Activated T-helper 1 cell treated with Interleukin-2 at 50 U/mL for 16 hours (primary cell): ENCODE measurements around the gene PERM1.
"Not testable (repeated sequence)": the region's sequence is repeated elsewhere in the genome, so short reads cannot be mapped to it uniquely, and the experiment has no call there.

ENCODE experiments used
- DNase-seq: peaks from one replicate; pipeline ENCODE4 v3.0.0-alpha.2; 2020; ENCODE audit warnings: low read depth

The PERM1 gene

DNA sequence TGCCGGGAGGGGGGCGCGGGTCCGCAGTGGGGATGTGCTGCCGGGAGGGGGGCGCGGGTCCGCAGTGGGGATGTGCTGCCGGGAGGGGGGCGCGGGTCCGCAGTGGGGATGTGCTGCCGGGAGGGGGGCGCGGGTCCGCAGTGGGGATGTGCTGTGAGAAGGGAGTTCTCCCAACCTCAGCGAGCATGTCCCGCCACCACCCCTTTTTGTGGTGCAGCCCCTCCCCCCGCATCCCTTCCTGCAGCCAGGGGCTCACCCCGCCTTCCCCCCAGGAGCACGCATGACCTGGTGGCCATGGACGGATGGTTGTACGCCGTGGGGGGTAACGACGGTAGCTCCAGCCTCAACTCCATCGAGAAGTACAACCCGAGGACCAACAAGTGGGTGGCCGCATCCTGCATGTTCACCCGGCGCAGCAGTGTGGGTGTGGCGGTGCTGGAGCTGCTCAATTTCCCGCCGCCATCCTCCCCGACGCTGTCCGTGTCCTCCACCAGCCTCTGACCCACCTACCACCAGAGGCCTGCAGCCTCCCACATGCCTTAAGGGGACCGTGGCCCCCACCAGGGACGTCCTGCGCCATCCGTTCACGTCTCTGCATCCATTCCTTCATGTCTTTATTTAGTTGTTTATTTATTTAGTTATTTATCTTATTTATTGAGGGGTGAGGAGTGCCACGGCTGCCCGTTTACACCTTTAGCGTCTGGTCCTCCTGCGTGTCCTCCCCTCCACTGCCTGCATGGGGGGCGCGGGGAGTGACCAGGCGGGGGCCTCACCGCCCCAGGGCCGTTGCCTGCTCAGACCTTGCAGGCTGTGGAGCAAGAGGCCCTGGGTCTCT is 17.0 kb downstream of the PERM1 start:
- DNase-seq, result no peak

DNA sequence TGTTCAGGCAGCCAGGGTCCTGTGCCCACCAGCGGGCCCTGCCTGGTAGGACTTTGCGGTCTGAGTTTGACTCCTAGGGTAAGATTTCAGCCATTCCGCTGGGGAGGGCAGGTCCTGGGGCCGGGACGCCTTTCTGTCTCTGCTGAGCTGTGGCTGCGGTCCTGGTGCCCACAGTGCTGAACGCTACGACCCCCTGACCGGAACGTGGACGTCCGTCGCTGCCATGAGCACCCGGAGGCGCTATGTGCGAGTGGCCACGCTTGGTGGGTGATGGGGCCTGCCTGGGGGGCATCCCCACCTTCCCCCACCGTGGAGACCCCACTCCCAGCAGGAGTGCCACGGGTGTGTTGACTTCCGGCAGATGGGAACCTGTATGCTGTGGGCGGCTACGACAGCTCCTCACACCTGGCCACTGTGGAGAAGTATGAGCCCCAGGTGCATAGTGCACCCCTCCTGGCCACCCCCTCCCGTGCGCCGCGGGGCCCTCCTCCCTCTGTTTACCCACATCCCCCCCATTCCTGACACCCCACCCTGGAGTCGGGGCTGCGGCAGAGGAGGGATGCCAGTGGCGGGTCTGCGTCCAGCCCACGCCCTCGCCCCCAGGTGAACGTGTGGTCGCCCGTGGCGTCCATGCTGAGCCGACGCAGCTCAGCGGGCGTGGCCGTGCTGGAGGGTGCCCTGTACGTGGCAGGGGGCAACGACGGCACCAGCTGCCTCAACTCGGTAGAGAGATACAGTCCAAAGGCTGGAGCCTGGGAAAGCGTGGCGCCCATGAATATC is 18.0 kb downstream of the PERM1 start:
- no peak for DNase-seq

DNA sequence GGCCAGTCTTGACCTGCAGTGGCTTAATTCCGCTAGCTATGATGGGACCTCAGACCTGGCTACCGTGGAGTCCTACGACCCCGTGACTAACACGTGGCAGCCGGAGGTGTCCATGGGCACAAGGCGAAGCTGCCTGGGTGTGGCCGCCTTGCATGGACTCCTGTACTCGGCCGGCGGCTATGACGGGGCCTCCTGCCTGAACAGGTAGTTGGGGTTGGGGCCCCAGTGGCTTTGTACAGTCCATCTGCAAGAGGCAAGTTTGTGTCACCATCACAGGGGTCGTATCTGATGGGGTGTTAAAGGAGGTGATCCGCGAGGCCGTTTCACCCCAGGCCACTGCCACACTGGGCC is 18.6 kb downstream of the PERM1 start:
- no peak for DNase-seq

DNA sequence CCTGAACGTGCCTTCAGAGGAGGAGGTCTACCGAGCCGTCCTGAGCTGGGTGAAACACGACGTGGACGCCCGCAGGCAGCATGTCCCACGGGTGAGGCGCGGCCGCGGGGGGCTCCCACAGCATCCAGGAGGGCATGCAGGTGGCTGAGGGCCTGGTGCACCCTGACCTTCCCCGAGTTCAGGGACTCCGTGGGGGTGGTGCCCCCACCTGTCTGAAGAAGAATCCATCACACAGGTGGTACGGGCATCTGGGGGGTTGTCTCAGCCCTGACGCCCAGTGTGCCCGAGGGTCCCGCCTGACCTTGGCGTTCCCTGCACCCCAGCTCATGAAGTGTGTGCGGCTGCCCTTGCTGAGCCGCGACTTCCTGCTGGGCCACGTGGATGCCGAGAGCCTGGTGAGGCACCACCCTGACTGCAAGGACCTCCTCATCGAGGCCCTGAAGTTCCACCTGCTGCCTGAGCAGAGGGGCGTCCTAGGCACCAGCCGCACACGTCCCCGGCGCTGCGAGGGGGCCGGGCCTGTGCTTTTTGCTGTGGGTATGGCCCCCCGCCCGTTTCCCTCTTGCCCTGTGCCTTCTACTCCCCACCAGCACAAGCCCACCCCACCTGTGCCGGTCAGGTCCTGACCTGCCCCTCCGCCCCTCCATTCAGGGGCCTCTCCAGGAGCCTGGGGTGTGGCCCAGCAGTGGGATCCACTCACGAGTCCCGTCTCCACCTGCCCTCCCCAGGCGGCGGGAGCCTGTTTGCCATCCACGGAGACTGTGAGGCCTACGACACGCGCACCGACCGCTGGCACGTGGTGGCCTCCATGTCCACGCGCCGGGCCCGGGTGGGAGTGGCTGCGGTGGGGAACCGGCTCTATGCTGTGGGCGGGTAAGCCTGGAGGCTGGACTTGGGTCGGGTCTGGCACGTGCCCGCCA is 19.3 kb downstream of the PERM1 start:
- no peak for DNase-seq

DNA sequence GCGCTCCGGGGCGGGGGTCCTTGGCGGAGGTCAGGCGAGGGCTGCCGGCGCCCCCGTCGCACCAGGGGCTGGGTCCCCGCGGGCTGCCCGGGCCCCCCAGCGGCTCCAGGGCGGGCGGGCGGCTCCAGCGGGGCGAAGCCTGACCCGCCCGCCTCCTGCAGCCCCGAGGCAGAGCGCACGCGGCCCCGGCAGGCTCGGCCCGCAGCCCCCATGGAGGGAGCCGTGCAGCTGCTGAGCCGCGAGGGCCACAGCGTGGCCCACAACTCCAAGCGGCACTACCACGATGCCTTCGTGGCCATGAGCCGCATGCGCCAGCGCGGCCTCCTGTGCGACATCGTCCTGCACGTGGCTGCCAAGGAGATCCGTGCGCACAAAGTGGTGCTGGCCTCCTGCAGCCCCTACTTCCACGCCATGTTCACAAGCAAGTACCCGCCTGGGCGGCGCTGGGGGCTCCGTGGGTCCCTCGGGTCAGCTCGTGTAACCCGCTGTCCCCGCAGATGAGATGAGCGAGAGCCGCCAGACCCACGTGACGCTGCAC is 20.7 kb downstream of the PERM1 start:
- no peak for DNase-seq

DNA sequence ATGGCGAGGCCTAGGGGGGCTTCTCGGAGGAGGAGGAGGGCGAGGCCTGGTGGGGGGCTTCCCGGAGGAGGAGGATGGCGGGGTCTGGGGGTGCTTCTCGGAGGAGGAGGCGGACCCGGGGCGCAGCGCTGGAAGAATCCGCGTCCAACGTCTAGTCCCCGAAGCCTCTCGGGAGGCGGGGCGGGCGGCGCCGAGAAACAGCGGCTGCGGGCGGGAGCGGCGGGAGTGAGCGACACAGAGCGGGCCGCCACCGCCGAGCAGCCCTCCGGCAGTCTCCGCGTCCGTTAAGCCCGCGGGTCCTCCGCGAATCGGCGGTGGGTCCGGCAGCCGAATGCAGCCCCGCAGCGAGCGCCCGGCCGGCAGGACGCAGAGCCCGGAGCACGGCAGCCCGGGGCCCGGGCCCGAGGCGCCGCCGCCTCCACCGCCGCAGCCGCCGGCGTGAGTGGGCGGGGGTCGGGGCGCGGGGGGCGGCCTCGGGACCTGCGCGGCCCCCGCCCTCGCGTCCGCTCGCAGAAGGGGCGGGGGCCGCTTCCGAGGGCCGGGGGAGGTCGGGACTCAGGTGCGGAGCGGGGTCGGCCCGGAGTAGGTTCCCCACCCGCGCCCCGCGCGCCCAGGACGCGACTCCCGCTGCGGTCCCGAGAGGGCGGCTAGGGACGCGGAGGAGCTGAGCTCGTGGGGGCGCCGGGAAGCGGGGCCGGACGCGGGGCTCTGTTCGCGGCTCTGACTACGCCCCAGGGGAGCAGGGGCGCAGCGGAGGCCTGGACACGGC is 21.3 kb downstream of the PERM1 start, which contains the start of gene KLHL17:
TSS of gene KLHL17 (plus strand) at position 222 of the 769 bp plus-strand sequence. CDS start at position 332, 110 bp downstream.
- peak; percentile 64 for DNase-seq

DNA sequence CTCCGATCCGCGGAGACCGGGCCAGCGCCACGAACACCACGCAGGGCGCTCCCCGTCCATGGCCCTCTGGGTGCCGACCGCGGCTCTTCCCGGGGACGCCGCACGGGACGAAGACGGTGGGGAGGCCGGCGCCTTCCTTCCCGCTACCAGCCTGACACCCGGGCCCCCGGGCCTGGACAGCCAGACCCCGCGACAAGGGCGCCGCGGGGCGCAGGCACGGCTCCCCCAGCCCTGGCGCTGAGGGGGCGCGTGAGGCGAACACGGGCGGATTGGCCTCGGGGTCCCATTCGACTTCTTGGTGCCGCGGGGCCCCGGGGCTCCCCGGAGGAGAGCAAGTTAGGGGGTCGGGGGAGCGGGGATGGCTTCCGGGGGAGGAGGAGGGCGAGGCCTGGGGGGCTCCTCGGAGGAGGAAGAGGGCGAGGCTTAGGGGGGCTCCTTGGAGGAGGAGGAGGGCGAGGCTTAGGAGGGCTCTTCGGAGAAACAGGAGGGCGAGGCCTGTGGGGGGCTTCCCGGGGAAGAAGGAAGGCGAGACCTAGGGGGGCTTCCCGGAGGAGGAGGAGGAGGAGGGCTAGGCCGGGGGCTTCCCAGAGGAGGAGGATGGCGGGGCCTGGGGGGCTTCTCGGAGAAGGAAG is 22.0 kb downstream of the PERM1 start:
- no peak for DNase-seq

- peak; percentile 97 for DNase-seq
Measured at GRCh38 chr1:958823-959730, 22.8 kb downstream of the PERM1 start, which contains the start of gene NOC2L. Gene NOC2L (minus strand): TSS chr1:959256. CDS start chr1:959240, 16 bp downstream.

DNA sequence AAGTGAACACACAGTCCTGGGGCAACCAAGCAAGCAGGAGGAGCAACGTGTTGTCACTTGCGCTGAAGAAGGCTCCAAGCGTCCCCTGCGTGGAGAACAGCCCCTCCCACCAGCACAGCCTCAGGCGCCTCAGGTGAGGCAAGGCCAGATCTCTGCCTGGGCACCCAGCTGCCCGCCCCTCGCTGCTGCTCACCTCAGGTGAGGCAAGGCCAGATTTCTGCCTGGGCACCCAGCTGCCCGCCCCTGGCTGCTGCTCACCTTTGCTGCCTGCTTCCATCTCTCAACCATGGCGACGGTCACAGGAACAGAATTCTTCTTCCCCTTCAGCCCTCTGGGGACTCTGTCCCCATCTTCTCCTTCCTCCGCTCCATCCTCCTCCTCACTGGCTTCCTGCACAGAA is 25.3 kb downstream of the PERM1 start:
- DNase-seq, result no peak

GRCh38 chr1:955474-955873 is 26.4 kb downstream of the PERM1 start:
- DNase-seq, result no peak

GRCh38 chr1:954927-955326 is 27.0 kb downstream of the PERM1 start:
- no peak for DNase-seq

GRCh38 chr1:953524-954320 is 28.2 kb downstream of the PERM1 start:
- DNase-seq, result no peak

GRCh38 chr1:952603-953002 is 29.3 kb downstream of the PERM1 start:
- DNase-seq, result no peak

- no peak for DNase-seq
Measured at GRCh38 chr1:952201-952600, 29.7 kb downstream of the PERM1 start.

DNA sequence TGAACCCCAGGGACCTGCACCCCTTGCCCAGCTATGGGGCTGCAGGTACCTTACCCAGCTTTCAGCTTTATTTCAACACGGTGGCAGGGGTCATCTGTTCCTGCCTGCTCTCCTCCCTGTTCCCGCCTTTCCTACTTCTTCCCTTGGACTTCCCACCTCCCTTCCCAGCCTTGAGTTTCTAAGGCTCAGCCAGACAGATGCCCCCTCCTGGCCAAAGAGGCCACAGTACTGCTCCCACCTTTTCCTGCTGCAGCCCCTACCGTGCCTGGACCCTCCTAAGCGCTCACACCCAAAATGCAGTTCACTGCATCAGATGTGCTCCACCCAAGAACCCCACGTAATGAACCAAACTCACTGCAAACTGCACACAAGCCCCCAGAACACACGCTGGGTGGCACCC is 30.5 kb downstream of the PERM1 start:
- no peak for DNase-seq

GRCh38 chr1:950881-951280 is 31.0 kb downstream of the PERM1 start:
- DNase-seq, result no peak

- no peak for DNase-seq
Measured at GRCh38 chr1:950268-950667, 31.6 kb downstream of the PERM1 start.

- no peak for DNase-seq
Measured at GRCh38 chr1:947958-948357, 33.9 kb downstream of the PERM1 start.

- not testable (repeated sequence) for DNase-seq
Measured at GRCh38 chr1:946811-947210, 35.1 kb downstream of the PERM1 start.
